Measurements from ENCODE around the gene ATG101.

Gene ATG101

DNA sequence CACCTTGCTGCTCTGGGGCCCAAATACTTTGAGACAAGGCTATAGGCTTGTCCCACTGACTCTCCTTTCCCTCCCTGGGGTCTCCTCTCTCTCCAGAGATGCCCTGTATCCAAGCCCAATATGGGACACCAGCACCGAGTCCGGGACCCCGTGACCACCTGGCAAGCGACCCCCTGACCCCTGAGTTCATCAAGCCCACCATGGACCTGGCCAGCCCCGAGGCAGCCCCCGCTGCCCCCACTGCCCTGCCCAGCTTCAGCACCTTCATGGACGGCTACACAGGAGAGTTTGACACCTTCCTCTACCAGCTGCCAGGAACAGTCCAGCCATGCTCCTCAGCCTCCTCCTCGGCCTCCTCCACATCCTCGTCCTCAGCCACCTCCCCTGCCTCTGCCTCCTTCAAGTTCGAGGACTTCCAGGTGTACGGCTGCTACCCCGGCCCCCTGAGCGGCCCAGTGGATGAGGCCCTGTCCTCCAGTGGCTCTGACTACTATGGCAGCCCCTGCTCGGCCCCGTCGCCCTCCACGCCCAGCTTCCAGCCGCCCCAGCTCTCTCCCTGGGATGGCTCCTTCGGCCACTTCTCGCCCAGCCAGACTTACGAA lies 15.4 kb upstream of the ATG101 start:
- H3K36me3 ChIP-seq (ENCODE audit: control insufficient read depth in 1 of 2, insufficient read depth in 2 of 2, low read length in 2 of 2), result peaks cover 51 to 55% of the 10 kb centered on the region in 2 donors
- H3K27ac ChIP-seq (ENCODE audit: low read length), result peak overlapping the region; percentile 39
- no peaks in the 10 kb centered on the region for H3K27me3 ChIP-seq (ENCODE audit: low read depth, low read length)
- no peaks in the 10 kb centered on the region for H3K9me3 ChIP-seq (ENCODE audit: control insufficient read depth in 1 of 2, low read length in 2 of 2)
- H3K4me3 ChIP-seq (ENCODE audit: low read depth in 1 of 2, low read length in 2 of 2), result peak overlapping the region; percentile 76 to 94
- H3K4me1 ChIP-seq (ENCODE audit: control insufficient read depth in 1 of 2, insufficient read depth in 2 of 2, low read length in 2 of 2), result peaks cover 8 to 31% of the 10 kb centered on the region in 2 donors

DNA sequence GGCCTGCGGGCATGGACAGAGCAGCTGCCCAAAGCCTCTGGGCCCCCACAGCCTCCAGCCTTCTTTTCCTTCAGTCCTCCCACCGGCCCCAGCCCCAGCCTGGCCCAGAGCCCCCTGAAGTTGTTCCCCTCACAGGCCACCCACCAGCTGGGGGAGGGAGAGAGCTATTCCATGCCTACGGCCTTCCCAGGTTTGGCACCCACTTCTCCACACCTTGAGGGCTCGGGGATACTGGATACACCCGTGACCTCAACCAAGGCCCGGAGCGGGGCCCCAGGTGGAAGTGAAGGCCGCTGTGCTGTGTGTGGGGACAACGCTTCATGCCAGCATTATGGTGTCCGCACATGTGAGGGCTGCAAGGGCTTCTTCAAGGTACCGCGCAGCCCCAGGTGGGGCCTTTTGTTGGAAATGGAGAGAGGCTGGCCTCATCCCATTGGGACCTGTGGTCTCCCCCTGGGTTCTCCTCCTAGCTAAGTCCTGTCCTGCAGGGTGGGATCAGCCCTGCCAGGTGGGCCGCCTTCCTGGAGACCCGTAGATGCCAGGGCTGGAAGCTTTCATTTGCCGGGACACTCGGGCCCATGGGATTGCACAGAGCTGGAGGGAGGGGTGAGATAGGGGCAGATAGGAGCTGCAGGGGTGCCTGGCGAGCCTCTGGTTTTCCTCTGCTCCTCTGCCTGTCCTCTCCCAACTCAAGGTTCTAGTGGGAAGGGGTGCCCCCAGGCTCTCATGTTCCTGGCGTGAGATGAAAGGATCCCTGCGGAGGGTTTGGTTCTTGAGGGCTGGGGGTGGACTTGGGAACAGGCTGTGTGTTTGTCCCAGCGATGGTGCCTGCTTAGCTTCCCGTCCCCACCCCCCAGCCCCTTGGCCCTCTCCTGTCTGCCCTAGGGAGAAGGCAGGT lies 14.7 kb upstream of the ATG101 start:
- Histone ChIP-seq H3K27me3 (ENCODE audit: low read depth, low read length) (no peaks in the 10 kb centered on the region), H3K36me3 (ENCODE audit: control insufficient read depth in 1 of 2, insufficient read depth in 2 of 2, low read length in 2 of 2) (peaks cover 51 to 55% of the 10 kb centered on the region in 2 donors), H3K4me1 (ENCODE audit: control insufficient read depth in 1 of 2, insufficient read depth in 2 of 2, low read length in 2 of 2) (peaks cover 4 to 31% of the 10 kb centered on the region in 2 donors), H3K27ac (ENCODE audit: low read length) (no peak overlapping the region), H3K9me3 (ENCODE audit: control insufficient read depth in 1 of 2, low read length in 2 of 2) (no peaks in the 10 kb centered on the region), H3K4me3 (ENCODE audit: low read depth in 1 of 2, low read length in 2 of 2) (peak overlapping the region in 1 of 2 donors; percentile 76)

DNA sequence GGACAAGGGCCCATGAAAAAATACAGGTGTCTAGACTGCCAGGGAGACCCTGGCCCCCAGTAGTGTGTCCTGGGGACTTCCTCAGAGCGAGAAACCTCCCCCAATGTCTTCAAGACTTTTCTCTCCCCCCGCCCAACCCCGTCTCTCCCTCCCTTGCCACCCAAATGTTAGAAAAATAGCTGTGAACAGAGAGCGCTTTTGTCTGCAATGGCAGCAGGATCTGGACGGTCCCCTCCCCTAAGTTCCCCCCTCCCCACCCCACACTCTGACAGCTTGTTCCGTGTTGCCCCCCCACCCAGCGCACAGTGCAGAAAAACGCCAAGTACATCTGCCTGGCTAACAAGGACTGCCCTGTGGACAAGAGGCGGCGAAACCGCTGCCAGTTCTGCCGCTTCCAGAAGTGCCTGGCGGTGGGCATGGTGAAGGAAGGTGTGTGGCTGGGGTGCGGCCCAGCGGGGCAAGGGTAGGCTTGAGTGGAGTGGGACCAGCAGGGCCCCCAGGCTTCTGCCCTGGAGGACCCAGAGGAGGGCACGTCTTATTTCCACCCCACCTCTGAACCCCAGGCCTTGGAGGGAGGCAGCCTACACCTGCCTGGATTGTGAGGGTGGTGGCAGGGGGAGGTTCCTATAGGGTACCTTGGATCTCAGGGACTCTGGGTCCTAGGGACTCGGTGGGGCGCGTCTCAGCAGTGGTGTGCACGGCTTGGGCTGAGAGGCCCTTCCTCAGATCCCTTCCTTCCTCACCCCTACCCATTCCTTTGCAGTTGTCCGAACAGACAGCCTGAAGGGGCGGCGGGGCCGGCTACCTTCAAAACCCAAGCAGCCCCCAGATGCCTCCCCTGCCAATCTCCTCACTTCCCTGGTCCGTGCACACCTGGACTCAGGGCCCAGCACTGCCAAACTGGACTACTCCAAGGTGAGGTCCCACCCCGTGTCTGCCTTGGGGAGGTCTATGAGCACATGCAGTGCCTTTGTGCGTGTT lies 13.8 kb upstream of the ATG101 start:
- H3K9me3 ChIP-seq (ENCODE audit: control insufficient read depth in 1 of 2, low read length in 2 of 2), result no peaks in the 10 kb centered on the region
- no peak overlapping the region for H3K27ac ChIP-seq (ENCODE audit: low read length)
- H3K36me3 ChIP-seq (ENCODE audit: control insufficient read depth in 1 of 2, insufficient read depth in 2 of 2, low read length in 2 of 2), result peaks cover 51 to 55% of the 10 kb centered on the region in 2 donors
- peaks cover 0 to 31% of the 10 kb centered on the region in 2 donors for H3K4me1 ChIP-seq (ENCODE audit: control insufficient read depth in 1 of 2, insufficient read depth in 2 of 2, low read length in 2 of 2)
- H3K27me3 ChIP-seq (ENCODE audit: low read depth, low read length), result no peaks in the 10 kb centered on the region
- H3K4me3 ChIP-seq (ENCODE audit: low read depth in 1 of 2, low read length in 2 of 2), result peak overlapping the region in 1 of 2 donors; percentile 76

DNA sequence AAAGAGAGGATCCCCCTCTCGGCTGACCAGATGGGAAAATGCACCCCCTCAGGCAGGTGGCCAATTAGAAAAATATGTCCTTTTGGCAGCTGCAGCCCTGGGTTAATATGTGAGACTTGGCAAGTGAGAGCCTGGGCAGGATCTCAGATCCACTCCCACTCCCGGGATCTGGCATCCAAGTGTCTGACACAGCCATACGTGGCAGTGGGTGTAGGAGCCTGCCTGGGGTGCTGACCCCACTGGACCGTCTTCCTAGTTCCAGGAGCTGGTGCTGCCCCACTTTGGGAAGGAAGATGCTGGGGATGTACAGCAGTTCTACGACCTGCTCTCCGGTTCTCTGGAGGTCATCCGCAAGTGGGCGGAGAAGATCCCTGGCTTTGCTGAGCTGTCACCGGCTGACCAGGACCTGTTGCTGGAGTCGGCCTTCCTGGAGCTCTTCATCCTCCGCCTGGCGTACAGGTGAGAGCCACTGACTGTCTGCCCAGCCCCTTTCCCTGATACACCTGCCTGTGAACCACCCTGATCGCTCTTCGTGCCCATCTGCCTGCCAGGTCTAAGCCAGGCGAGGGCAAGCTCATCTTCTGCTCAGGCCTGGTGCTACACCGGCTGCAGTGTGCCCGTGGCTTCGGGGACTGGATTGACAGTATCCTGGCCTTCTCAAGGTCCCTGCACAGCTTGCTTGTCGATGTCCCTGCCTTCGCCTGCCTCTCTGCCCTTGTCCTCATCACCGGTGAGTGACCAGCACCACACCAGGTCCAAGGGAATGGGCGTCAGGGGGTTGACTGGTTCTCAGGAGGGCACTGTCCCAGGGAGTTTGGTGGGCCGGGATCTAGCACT lies 12.8 kb upstream of the ATG101 start:
- Histone ChIP-seq H3K4me3 (ENCODE audit: low read depth in 1 of 2, low read length in 2 of 2) (peak overlapping the region in 1 of 2 donors; percentile 4), H3K36me3 (ENCODE audit: control insufficient read depth in 1 of 2, insufficient read depth in 2 of 2, low read length in 2 of 2) (peaks cover 51 to 55% of the 10 kb centered on the region in 2 donors), H3K9me3 (ENCODE audit: control insufficient read depth in 1 of 2, low read length in 2 of 2) (no peaks in the 10 kb centered on the region), H3K4me1 (ENCODE audit: control insufficient read depth in 1 of 2, insufficient read depth in 2 of 2, low read length in 2 of 2) (peaks cover 0 to 31% of the 10 kb centered on the region in 2 donors), H3K27ac (ENCODE audit: low read length) (no peak overlapping the region), H3K27me3 (ENCODE audit: low read depth, low read length) (no peaks in the 10 kb centered on the region)

DNA sequence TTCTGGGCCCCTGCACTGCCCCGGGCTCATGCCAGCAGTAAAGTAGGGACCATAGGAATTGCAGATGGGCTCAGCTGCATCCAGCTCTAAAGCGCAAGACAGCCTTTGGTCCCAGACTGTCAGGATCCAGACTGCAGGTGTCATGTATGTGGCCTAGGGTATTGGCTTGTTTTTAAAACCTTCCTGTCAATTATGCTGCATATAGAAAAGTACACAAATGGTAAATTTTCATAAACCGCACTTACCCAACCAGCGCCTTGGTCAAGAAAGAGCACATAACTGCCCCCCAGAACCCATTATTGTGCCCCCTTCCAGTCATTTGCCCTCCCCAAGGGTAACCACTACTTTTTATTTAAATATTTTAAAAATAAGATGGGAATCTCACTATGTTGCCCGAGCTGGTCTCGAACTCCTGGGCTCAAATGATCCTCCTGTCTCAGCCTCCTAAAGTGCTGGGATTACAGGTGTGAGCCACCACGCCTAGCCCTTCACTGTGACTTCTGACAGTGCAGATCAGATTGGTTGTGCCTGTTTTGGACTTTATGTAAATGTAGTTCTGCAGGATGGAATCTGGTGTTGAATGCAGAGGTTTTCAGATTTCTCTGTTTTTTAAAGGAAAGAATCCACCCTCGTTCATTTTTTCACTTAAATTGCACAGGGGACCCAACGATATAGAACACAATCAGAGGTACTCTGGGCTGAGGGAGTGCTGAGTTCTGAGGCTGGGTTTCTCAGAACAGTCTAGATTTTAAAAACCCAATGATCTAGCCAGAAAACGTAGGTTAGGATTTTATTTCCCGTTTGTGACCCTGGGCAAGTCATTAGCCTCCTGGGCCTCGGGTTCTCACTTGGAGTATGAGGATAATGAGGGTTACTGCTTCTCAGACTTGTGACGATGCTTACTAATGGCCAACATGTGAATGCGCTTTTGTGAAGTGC lies 11.9 kb upstream of the ATG101 start:
- Histone ChIP-seq H3K4me1 (ENCODE audit: control insufficient read depth in 1 of 2, insufficient read depth in 2 of 2, low read length in 2 of 2) (peaks cover 0 to 32% of the 10 kb centered on the region in 2 donors), H3K27ac (ENCODE audit: low read length) (no peak overlapping the region), H3K4me3 (ENCODE audit: low read depth in 1 of 2, low read length in 2 of 2) (no peak overlapping the region), H3K36me3 (ENCODE audit: control insufficient read depth in 1 of 2, insufficient read depth in 2 of 2, low read length in 2 of 2) (peaks cover 47 to 55% of the 10 kb centered on the region in 2 donors), H3K27me3 (ENCODE audit: low read depth, low read length) (no peaks in the 10 kb centered on the region), H3K9me3 (ENCODE audit: control insufficient read depth in 1 of 2, low read length in 2 of 2) (no peaks in the 10 kb centered on the region)

DNA sequence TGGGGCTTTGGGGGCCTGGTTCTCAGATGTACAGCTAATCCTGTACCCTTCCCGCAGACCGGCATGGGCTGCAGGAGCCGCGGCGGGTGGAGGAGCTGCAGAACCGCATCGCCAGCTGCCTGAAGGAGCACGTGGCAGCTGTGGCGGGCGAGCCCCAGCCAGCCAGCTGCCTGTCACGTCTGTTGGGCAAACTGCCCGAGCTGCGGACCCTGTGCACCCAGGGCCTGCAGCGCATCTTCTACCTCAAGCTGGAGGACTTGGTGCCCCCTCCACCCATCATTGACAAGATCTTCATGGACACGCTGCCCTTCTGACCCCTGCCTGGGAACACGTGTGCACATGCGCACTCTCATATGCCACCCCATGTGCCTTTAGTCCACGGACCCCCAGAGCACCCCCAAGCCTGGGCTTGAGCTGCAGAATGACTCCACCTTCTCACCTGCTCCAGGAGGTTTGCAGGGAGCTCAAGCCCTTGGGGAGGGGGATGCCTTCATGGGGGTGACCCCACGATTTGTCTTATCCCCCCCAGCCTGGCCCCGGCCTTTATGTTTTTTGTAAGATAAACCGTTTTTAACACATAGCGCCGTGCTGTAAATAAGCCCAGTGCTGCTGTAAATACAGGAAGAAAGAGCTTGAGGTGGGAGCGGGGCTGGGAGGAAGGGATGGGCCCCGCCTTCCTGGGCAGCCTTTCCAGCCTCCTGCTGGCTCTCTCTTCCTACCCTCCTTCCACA lies 11.0 kb upstream of the ATG101 start:
- H3K27ac ChIP-seq (ENCODE audit: low read length), result no peak overlapping the region
- H3K27me3 ChIP-seq (ENCODE audit: low read depth, low read length), result no peaks in the 10 kb centered on the region
- H3K4me3 ChIP-seq (ENCODE audit: low read depth in 1 of 2, low read length in 2 of 2), result no peak overlapping the region
- no peaks in the 10 kb centered on the region for H3K9me3 ChIP-seq (ENCODE audit: control insufficient read depth in 1 of 2, low read length in 2 of 2)
- peaks cover 38 to 50% of the 10 kb centered on the region in 2 donors for H3K36me3 ChIP-seq (ENCODE audit: control insufficient read depth in 1 of 2, insufficient read depth in 2 of 2, low read length in 2 of 2)
- H3K4me1 ChIP-seq (ENCODE audit: control insufficient read depth in 1 of 2, insufficient read depth in 2 of 2, low read length in 2 of 2), result peaks cover 0 to 31% of the 10 kb centered on the region in 2 donors

DNA sequence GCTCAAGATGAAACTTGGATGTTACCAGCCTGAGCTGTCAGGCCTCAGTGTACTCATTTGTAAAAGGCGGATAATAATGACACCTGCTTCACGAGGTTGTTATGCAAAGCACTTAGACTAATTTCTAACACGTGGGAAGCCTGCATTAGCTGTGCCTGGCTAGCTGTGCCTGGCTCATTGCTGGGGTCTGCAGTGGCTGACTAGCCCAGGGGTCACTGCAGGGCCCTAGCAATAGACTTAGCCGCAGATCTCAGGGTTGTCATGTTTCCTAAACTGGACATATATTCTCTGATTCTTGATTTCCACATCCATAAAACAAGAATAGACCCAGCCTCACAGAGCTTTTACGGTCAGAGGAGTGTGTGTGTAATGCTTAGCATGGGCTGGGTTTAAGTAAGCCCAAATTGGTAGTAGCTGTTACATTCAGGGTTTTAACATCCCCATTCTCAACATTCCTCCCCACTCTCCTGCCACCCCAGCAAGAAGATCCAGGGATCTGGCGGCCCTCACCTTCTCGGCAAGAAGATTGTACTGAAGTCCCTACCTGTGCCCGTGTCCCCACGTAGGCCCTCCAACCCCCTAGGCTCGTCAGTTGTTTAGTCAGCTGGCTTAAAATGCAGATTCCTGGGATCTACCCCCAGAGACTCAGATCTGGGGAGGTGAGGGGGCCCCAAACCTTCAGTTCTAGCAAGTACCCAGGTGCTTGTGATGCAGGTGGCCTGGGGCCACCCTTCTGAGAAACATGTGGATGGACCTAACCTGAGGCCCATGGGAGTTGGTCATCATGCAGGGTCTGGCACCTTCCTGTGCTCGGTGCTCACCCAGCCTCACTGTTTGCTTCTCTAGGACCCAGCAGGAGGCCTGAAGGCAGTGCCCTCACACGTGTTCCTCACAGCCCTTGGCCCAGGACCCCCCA lies 9.9 kb upstream of the ATG101 start:
- no peak overlapping the region for H3K27ac ChIP-seq (ENCODE audit: low read length)

DNA sequence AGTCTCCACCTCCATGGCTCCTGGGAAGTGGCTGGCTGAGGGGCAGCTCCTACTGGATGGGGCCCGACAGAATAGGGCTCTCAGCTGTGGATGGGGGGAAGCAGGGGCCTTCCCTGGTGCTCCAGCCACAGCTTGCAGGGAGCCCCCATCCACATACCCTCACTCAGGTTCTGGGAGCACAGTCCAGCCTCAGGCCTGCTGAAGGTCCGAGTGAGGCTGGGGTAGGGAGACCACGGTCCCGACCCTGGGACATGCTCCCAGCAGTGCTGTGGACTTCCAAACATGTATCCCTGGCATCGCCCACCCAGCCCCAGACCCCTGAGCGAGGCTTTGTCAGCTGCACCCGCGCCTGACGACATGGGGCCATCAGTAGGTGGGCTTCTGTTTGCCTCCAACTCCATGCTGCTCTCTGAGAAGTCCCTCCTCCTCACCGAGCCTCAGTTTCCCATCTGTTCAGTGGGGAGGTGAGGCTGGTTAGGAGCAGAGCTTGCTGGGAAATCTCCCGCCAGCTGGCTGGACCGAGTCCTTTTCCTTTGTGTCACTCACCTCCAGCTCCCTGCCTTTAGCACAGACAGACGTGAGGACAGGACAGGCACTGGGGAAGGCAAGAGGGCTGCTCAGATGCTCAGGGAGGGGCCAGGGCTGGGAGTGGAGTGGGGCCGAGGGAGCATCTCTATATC lies 9.1 kb upstream of the ATG101 start:
- Histone ChIP-seq H3K27me3 (ENCODE audit: low read depth, low read length) (no peaks in the 10 kb centered on the region), H3K4me1 (ENCODE audit: control insufficient read depth in 1 of 2, insufficient read depth in 2 of 2, low read length in 2 of 2) (peaks cover 0 to 15% of the 10 kb centered on the region in 2 donors), H3K4me3 (ENCODE audit: low read depth in 1 of 2, low read length in 2 of 2) (no peak overlapping the region), H3K36me3 (ENCODE audit: control insufficient read depth in 1 of 2, insufficient read depth in 2 of 2, low read length in 2 of 2) (peaks cover 21 to 32% of the 10 kb centered on the region in 2 donors), H3K9me3 (ENCODE audit: control insufficient read depth in 1 of 2, low read length in 2 of 2) (no peaks in the 10 kb centered on the region), H3K27ac (ENCODE audit: low read length) (no peak overlapping the region)

More for the DNA sequence above, 9.9 kb upstream of the ATG101 start:
- H3K4me1 ChIP-seq (ENCODE audit: control insufficient read depth in 1 of 2, insufficient read depth in 2 of 2, low read length in 2 of 2), result peaks cover 0 to 21% of the 10 kb centered on the region in 2 donors
- no peaks in the 10 kb centered on the region for H3K27me3 ChIP-seq (ENCODE audit: low read depth, low read length)
- H3K9me3 ChIP-seq (ENCODE audit: control insufficient read depth in 1 of 2, low read length in 2 of 2), result no peaks in the 10 kb centered on the region
- H3K4me3 ChIP-seq (ENCODE audit: low read depth in 1 of 2, low read length in 2 of 2), result no peak overlapping the region
- peaks cover 29 to 39% of the 10 kb centered on the region in 2 donors for H3K36me3 ChIP-seq (ENCODE audit: control insufficient read depth in 1 of 2, insufficient read depth in 2 of 2, low read length in 2 of 2)

Measured in muscle layer of duodenum (tissue), 2 donors.